Tibial nerve (tissue), 4 donors: Measurements from ENCODE around the gene FBXL20. TPM values are rescaled to one million over a fixed set of nuclear protein-coding genes. Genes with fewer than 3 reads are reported as not detected.

Source experiments
- DNase-seq, 2 donors: peaks; one replicate each; pipeline ENCODE4 v3.0.0-alpha.2; 2019; ENCODE audit warnings: low spot score in 2 of 2
- H3K27ac ChIP-seq, 4 donors: fragments of 200-600 bp; sonication (generic) in 3 of 4; one replicate each; pipeline ENCODE4 v1.5.1; 2017 to 2019; ENCODE audit warnings: mild to moderate bottlenecking in 1 of 4
- H3K27me3 ChIP-seq, 2 donors: fragments of 200-600 bp; sonication (generic) in 1 of 2; one replicate each; pipeline versions ENCODE4 v1.5.1 to v1.6.0; 2017 to 2019
- H3K36me3 ChIP-seq, 3 donors: fragments of 200-600 bp; sonication (generic); one replicate each; pipeline ENCODE4 v1.5.1; 2018 to 2019
- H3K4me1 ChIP-seq, 4 donors: fragments of 200-600 bp; sonication (generic) in 3 of 4; one replicate each; pipeline ENCODE4 v1.5.1; 2017 to 2019
- H3K4me3 ChIP-seq, 4 donors: fragments of 200-600 bp; sonication (generic) in 3 of 4; one replicate each; pipeline ENCODE4 v1.5.1; 2017 to 2019; ENCODE audit warnings: mild to moderate bottlenecking in 1 of 4, moderate library complexity in 1 of 4
- H3K9me3 ChIP-seq, 4 donors: fragments of 200-600 bp; sonication (generic) in 3 of 4; one replicate each; pipeline ENCODE4 v1.5.1; 2017 to 2019
- CTCF ChIP-seq, 5 experiments: fragments of 200-600 bp in 3 of 5; fragments of 450-650 bp in 2 of 5; sonication (generic) in 3 of 5; IDR thresholded peaks; one replicate each; pipeline ENCODE4 v1.5.1; 2016 to 2019; ENCODE audit warnings: antibody characterized with exemption in 5 of 5, mild to moderate bottlenecking in 3 of 5, moderate library complexity in 2 of 5
- EP300 ChIP-seq, 2 donors: sonication (generic); formaldehyde crosslinking; IDR thresholded peaks; one replicate each; pipeline ENCODE4 v1.6.1; 2017; ENCODE audit warnings: antibody characterized with exemption in 2 of 2, mild to moderate bottlenecking in 1 of 2
- POLR2A ChIP-seq, 2 donors: fragments of 450-650 bp; IDR thresholded peaks; one replicate each; pipeline ENCODE4 v1.6.1; 2017; ENCODE audit warnings: antibody characterized with exemption in 2 of 2, mild to moderate bottlenecking in 2 of 2, moderate library complexity in 2 of 2
- whole genome bisulfite sequencing, 2 donors: methylation state at CpG; one replicate each; pipeline ENCODE4 v1.1.5; 2018; 5-methylcytosine and 5-hydroxymethylcytosine counted together
- total RNA-seq, 4 donors: library from RNA; depleted of rRNA; stranded (reverse); fragments of >200 nt; gene quantifications; one replicate each; pipeline ENCODE4 v1.1.0, GENCODE V29; 2016

The FBXL20 gene
- total RNA-seq, 4 donors from 2014 or later = 21.1 to 32.4 (median 30.4) TPM

- TF ChIP-seq POLR2A (IDR thresholded peaks at IDR 0.05) (no peak), EP300 (IDR thresholded peaks at IDR 0.05) (no peak), CTCF (IDR thresholded peaks at IDR 0.05) (no peak)
- 2 to 4% methylated on average over 16 to 31 of the region's 68 CpGs for WGBS, 2 donors
- Histone ChIP-seq H3K27ac (no peak overlapping the region), H3K27me3 (peaks cover 0 to 56% of the 10 kb centered on the region in 2 donors), H3K9me3 (no peaks in the 10 kb centered on the region), H3K36me3 (no peaks in the 10 kb centered on the region), H3K4me1 (peaks cover 0 to 23% (median 13%) of the 10 kb centered on the region in 4 donors), H3K4me3 (peak overlapping the region; percentile 6 to 51 (median 32))
- DNase-seq = no peak
These were observed 176.6 kb downstream of the FBXL20 start for GRCh38 chr17:39224778-39225307.

GRCh38 chr17:39223907-39224777 is 177.3 kb downstream of the FBXL20 start:
- peak overlapping the region in 2 of 4 donors; percentile 36 to 51 for H3K4me3 ChIP-seq

GRCh38 chr17:39222866-39223834 is 178.3 kb downstream of the FBXL20 start:
- WGBS, 2 donors = 61 to 82% methylated on average over 7 to 8 of the region's 9 CpGs
- Histone ChIP-seq H3K4me1 (peaks cover 0 to 24% (median 13%) of the 10 kb centered on the region in 4 donors), H3K27ac (no peak overlapping the region), H3K27me3 (peaks cover 0 to 49% of the 10 kb centered on the region in 2 donors), H3K4me3 (no peak overlapping the region), H3K9me3 (no peaks in the 10 kb centered on the region), H3K36me3 (no peaks in the 10 kb centered on the region)
- DNase-seq = no peak
- TF ChIP-seq CTCF (IDR thresholded peaks at IDR 0.05) (no peak), POLR2A (IDR thresholded peaks at IDR 0.05) (no peak), EP300 (IDR thresholded peaks at IDR 0.05) (no peak)

More at GRCh38 chr17:39223907-39224777, 177.3 kb downstream of the FBXL20 start:
- H3K27me3 ChIP-seq = peaks cover 0 to 49% of the 10 kb centered on the region in 2 donors
- 43 to 46% methylated on average over 31 to 33 of the region's 33 CpGs for whole genome bisulfite sequencing, 2 donors
- H3K27ac ChIP-seq = no peak overlapping the region
- no peak for DNase-seq
- H3K9me3 ChIP-seq = no peaks in the 10 kb centered on the region
- H3K4me1 ChIP-seq = peaks cover 0 to 23% (median 13%) of the 10 kb centered on the region in 4 donors
- H3K36me3 ChIP-seq = no peaks in the 10 kb centered on the region
- no peak for TF ChIP-seq POLR2A (IDR thresholded peaks at IDR 0.05)
- TF ChIP-seq EP300 (IDR thresholded peaks at IDR 0.05) = no peak
- TF ChIP-seq CTCF (IDR thresholded peaks at IDR 0.05) = no peak

GRCh38 chr17:39222151-39222550 is 179.3 kb downstream of the FBXL20 start:
- Histone ChIP-seq H3K9me3 (no peaks in the 10 kb centered on the region), H3K4me1 (peaks cover 0 to 30% (median 13%) of the 10 kb centered on the region in 4 donors), H3K27me3 (peaks cover 0 to 48% of the 10 kb centered on the region in 2 donors), H3K4me3 (no peak overlapping the region), H3K36me3 (no peaks in the 10 kb centered on the region), H3K27ac (no peak overlapping the region)
- WGBS, 2 donors = 66 to 94% methylated on average over 7 of the region's 7 CpGs
- no peak for DNase-seq
- TF ChIP-seq CTCF (IDR thresholded peaks at IDR 0.05) = no peak
- no peak for TF ChIP-seq EP300 (IDR thresholded peaks at IDR 0.05)
- no peak for TF ChIP-seq POLR2A (IDR thresholded peaks at IDR 0.05)
